AG10803 (cell line): ENCODE measurements around the gene TFF3.

Experiments used
- DNase-seq: peaks from one replicate; pipeline ENCODE4 v3.0.0; 2010; ENCODE audit warnings: low read depth
- H3K4me3 ChIP-seq: 2 replicates; pipeline ENCODE4 v1.5.1; 2011; ENCODE audit warnings: mild to moderate bottlenecking, low read length, control low read depth
- TF ChIP-seq, protein P1 (sequence below): conservative IDR thresholded peaks from 2 replicates; pipeline ENCODE4 v1.5.1; 2011; ENCODE audit warnings: mild to moderate bottlenecking, low read length, control low read depth, inconsistent platforms

The TFF3 gene

GRCh38 chr21:42280356-42281180 lies 34.6 kb downstream of the TFF3 start:
- TF ChIP-seq, protein P1, sequence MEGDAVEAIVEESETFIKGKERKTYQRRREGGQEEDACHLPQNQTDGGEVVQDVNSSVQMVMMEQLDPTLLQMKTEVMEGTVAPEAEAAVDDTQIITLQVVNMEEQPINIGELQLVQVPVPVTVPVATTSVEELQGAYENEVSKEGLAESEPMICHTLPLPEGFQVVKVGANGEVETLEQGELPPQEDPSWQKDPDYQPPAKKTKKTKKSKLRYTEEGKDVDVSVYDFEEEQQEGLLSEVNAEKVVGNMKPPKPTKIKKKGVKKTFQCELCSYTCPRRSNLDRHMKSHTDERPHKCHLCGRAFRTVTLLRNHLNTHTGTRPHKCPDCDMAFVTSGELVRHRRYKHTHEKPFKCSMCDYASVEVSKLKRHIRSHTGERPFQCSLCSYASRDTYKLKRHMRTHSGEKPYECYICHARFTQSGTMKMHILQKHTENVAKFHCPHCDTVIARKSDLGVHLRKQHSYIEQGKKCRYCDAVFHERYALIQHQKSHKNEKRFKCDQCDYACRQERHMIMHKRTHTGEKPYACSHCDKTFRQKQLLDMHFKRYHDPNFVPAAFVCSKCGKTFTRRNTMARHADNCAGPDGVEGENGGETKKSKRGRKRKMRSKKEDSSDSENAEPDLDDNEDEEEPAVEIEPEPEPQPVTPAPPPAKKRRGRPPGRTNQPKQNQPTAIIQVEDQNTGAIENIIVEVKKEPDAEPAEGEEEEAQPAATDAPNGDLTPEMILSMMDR, result no peak
- no peak overlapping the region for H3K4me3 ChIP-seq
- DNase-seq, result no peak

DNA sequence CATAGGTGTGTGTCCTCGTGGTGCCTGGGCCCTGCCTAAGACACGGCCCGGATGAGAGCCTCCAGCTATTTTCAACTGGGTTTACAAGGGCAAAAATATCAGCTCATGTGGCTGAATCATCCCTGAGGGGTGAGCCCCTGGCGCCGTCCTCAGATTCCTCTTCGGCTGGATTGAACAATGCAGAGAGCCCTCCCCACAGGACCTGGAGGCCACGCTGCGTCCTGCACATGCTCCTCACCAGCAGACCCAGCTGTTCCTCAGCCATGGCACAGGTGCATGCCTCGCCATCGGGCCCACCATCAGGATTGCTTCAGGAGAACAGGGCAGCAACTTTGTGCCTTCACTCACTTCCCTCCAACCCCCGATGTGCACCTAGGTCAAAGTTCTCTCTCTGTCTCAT lies 35.3 kb downstream of the TFF3 start:
- TF ChIP-seq, protein P1, result no peak
- DNase-seq, result no peak
- H3K4me3 ChIP-seq, result no peak overlapping the region

GRCh38 chr21:42279341-42279871 lies 35.8 kb downstream of the TFF3 start:
- no peak for DNase-seq
- TF ChIP-seq, protein P1, result no peak
- H3K4me3 ChIP-seq, result no peak overlapping the region

GRCh38 chr21:42278451-42279149 lies 36.6 kb downstream of the TFF3 start:
- TF ChIP-seq, protein P1, result no peak
- no peak for DNase-seq
- H3K4me3 ChIP-seq, result no peak overlapping the region

- no peak for DNase-seq
- TF ChIP-seq, protein P1, result no peak
- H3K4me3 ChIP-seq, result no peak overlapping the region
Measured at GRCh38 chr21:42277593-42277992, 37.6 kb downstream of the TFF3 start.

GRCh38 chr21:42276526-42277154 lies 38.6 kb downstream of the TFF3 start:
- TF ChIP-seq, protein P1, result no peak
- H3K4me3 ChIP-seq, result no peak overlapping the region
- DNase-seq, result no peak
